ENCODE measurements around the gene GALNT10.

- no peak for TF ChIP-seq EZH2 (IDR thresholded peaks at IDR 0.05; ENCODE audit: borderline replicate concordance, low read depth, low read length, severe bottlenecking)
- no peak for TF ChIP-seq CTCF (IDR thresholded peaks at IDR 0.05; ENCODE audit: borderline replicate concordance, extremely low read depth, low read length, poor library complexity, severe bottlenecking)
These were observed 96.6 kb downstream of the GALNT10 start for GRCh38 chr5:154287136-154287535.
